ENCODE measurements around the gene ESPL1. TPM values are rescaled to one million over a fixed set of nuclear protein-coding genes. Genes with fewer than 3 reads are reported as not detected.
A peak's percentile ranks its signal among the peaks of the same experiment; 100 is the strongest.

The ESPL1 gene
- total and polyA plus RNA-seq, 2 of the 13 experiments (the other 11 are each of a cell fraction or from before 2014, with no cell fraction given), result 5.8 to 11.5 TPM

GRCh38 chr12:53324779-53325510 is 56.8 kb downstream of the ESPL1 start (continued):
- TF ChIP-seq ZNF713 (CRISPR knock-in tag; IDR thresholded peaks at IDR 0.05), result no peak
- TF ChIP-seq ZNF569 (CRISPR knock-in tag; IDR thresholded peaks at IDR 0.05; ENCODE audit: borderline replicate concordance), result no peak
- TF ChIP-seq KDM5B (CRISPR knock-in tag; IDR thresholded peaks at IDR 0.05; ENCODE audit: borderline replicate concordance), result peak; percentile 80
- TF ChIP-seq ZNF513 (CRISPR knock-in tag; conservative IDR thresholded peaks at IDR 0.05), result no peak
- TF ChIP-seq ZNF781 (CRISPR knock-in tag; IDR thresholded peaks at IDR 0.05; ENCODE audit: borderline replicate concordance, not compliant biosample characterization), result peak; percentile 33
- TF ChIP-seq ZNF431 (CRISPR knock-in tag; IDR thresholded peaks at IDR 0.05; ENCODE audit: borderline replicate concordance, low read depth), result 0 out of 2 replicates have a peak, but pooled peaks have one; percentile 21
- TF ChIP-seq PATZ1 (CRISPR knock-in tag; IDR thresholded peaks at IDR 0.05), result peak; percentile 88
- peak; percentile 54; the same call in 1 of the 2 replicates for TF ChIP-seq ZNF44 (CRISPR knock-in tag; IDR thresholded peaks at IDR 0.05)
- TF ChIP-seq BATF2 (CRISPR knock-in tag; IDR thresholded peaks at IDR 0.05), result no peak
- TF ChIP-seq U2AF1 (optimal IDR thresholded peaks at IDR 0.05; ENCODE audit: low read depth, low read length), result no peak
- TF ChIP-seq ZNF142 (CRISPR knock-in tag; IDR thresholded peaks at IDR 0.05), result peak; percentile 67
- TF ChIP-seq HNRNPK (IDR thresholded peaks at IDR 0.05; ENCODE audit: low read depth, low read length, poor library complexity, severe bottlenecking), result peak; percentile 83
- peak; percentile 91 for TF ChIP-seq RBFOX2 (IDR thresholded peaks at IDR 0.05; ENCODE audit: low read depth, low read length)
- peak; percentile 73 for TF ChIP-seq DRAP1 (CRISPR knock-in tag; IDR thresholded peaks at IDR 0.05)
- peak; percentile 35; the same call in 1 of the 2 replicates for TF ChIP-seq PHF20 (CRISPR knock-in tag; IDR thresholded peaks at IDR 0.05)

Data from HepG2 (cell line).